HPDE6-E6E7 (cell line): ENCODE data around the gene OR4C6.

Experiments
- DNase-seq: peaks from one replicate; pipeline ENCODE4 v3.0.0; 2011; ENCODE audit warnings: missing footprints; ENCODE audit errors: extremely low spot score

Gene OR4C6

DNA sequence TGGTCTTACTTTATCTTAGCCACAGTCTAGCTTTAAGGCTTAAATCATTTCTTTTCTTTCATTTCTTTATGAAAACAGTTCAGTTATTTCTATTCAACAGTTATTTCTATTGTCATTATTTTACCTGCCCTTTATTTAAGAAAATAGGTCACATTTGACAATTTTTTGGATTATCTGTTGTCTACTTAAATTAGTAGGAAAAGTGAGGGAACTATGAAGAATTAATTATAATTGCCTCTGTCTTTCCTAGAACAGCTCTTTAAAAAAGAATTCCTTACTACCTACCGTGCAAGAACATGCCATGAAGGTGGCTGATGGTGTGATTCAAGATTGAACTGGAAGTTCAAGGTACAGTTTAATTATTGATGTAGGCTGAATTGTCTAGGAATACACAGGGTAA is at the start of gene OR4C6:
TSS of gene OR4C6 (plus strand) at position 301 of the 400 bp plus-strand sequence. CDS start 2,966 bp downstream, outside the sequence.
- DNase-seq = no peak

DNA sequence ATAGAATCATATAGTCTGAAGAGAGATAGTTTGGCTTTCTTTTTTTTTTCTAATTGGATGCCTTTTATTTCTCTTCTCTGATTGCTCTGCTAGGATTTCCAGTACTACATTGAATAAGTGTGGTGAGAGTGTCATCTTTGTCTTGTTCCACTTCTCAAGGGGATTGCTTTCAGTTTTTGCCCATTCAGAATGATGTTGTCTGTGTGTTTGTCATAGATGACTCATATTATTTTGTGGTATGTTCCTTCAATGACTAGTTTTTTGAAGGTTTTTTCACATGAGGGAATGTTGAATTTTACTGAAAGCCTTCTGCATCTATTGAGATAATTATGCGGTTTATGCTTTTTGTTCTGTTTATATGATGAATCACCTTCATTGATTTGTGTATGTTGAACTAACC is 37.5 kb upstream of the OR4C6 start:
- DNase-seq = no peak

DNA sequence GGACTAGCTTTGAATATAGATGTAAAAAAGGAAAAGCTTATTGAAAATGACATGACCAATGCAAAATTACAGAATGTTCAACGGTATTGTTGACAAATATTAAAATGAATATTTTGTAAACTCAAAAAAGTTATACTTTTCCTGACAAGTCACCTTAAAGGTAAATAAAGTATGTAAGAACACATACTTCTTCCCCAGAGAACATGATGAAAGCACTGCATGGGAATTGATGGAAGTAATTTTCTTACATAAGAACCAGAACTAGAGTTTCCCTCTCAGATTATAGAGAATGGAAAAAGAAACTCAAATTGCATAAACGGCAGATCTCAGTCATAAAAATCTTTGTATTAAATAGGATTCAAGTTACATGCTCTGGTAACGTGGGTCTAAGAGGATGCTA is 27.2 kb upstream of the OR4C6 start, which contains the start of gene OR4P4:
TSS of gene OR4P4 (plus strand) at position 301 of the 400 bp plus-strand sequence.
- DNase-seq = no peak

DNA sequence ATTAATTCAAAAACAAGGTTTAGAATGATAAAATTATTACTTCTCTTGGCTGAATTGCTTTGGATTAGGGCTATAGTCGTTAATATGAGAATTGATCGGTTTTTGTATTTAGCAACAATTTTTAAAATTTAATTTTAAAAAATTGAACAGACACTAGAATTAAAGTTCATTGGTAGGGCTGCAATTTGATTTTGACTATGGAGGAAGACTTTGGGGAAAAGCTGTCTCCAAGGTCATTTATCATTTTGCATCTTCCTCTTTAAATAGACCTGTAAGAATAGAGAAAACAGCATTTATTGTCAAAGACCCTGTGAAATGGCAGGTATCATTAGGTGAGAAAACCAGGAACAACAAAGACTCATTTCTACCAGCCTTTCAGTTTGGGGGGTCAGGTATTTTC is 14.0 kb upstream of the OR4C6 start, which contains the start of gene OR4S2:
TSS of gene OR4S2 (plus strand) at position 301 of the 400 bp plus-strand sequence. CDS start 2,577 bp downstream, outside the sequence.
- DNase-seq = no peak

DNA sequence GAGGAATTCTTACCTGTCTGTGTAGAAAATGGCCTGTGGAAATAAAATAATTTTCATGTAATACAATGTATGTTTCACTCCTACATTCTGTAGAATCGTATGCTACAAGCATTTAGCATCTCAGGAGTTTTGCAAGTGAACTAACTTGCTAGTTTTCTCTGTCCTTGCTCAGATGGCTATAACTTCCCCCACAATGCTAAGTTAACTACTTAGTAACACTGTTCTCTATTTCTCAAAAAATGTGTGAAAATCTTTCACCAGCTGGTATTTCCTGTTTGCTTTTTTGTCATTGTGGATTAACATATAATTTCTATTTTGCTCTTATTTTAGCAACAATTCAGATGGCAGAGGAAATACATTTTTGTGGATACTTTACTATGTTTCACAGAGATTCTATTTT is 9.4 kb upstream of the OR4C6 start:
- DNase-seq = no peak

DNA sequence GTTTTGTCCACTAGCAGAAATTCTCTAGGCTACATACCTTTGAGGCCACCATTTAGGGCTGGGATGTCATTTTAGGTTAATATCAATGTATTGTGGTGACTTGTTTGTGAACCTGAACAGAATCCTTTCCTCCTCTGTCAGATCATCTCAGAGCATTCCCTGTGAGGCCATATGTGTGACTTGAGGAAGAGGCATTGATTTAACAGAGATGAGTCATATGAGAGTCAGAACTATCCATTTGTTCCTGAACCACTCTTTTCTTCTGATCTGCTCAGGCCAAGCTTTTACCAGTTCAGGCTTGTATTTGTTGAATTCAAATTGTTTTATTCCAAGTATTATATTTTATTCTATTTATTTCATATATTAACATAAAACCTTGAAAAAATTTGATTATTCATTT is 6.9 kb upstream of the OR4C6 start:
- no peak for DNase-seq

DNA sequence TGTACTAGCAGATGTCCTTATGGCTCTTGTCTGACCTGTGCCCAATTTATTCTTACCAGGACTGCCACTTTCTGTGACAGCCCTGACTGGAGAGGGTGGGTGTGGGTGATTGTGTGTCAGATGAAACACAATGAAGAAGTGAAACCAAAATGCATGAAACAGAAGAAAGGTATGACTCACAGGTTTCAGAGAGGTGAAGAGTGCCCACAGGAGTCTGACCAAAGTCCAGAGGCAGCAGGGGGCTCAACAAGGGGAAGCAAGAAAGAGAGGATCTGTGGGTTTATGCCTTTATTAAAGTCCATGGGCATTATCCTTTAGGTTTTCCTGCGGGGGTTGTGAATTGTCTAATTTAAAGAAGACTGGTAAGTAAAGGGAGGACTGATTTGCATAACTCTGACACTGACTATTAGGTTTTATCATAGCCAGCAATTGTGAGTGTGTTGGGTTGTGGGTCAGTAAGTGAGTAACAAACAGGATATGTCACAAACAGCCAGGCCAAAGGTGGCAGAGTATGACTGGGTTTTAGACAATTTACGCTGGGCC is 3.9 kb upstream of the OR4C6 start:
- no peak for DNase-seq

DNA sequence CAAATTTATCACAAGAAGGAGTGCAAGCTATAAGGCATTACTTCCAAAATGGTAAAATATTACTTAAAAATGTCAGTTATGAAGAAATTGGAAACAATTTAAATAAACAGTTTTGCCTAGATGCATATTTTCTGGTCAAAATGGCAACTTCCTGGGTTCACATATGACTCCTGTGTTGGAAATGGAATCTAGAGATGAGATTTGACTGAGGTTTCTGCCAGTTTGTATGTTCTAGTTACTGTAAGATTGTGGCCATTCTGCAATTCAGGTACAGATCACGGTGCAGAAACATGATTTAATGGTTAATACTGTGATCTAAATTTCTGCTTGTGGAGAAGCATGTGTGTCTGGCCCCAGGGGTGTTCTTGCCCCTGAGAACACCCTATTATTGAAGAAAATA is 3.4 kb upstream of the OR4C6 start:
- DNase-seq = no peak

DNA sequence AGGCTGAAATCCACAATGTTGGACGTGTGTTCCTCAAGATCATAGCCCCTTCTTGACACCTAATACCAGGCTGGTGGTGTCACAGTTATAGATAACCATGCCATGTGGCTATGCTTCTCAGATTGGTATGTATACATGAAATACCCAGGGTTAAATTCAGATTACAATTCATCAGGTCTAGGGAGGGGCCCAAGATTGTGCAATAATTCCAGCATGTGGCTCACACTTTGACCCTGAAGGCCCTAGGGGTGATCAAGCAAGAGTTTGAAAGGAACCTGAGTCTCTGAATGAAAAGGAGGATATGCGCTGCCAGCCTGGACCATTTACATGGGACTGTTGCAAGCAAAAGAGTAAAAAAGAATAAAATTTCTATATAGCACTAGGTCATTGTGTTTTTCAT is 7.4 kb downstream of the OR4C6 start:
- DNase-seq = no peak

DNA sequence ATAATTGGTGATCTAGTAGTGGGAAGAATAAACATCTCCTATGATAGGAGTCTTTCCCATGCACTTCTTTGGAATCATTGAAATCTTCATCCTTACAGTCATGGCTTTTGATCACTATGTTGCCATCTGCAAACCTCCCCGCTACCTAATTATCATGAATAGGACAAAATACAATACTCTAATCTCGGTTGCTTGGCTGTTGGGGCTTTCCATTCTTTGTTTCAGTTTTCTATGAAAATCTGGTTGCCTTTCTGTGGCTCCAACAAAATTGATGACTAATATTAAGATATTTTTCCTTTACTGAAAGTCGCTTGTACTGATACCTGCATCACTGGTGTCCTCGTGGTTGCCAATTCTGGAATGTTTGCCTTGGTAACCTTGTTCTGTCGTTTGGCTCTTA is 11.9 kb downstream of the OR4C6 start:
- DNase-seq = no peak

DNA sequence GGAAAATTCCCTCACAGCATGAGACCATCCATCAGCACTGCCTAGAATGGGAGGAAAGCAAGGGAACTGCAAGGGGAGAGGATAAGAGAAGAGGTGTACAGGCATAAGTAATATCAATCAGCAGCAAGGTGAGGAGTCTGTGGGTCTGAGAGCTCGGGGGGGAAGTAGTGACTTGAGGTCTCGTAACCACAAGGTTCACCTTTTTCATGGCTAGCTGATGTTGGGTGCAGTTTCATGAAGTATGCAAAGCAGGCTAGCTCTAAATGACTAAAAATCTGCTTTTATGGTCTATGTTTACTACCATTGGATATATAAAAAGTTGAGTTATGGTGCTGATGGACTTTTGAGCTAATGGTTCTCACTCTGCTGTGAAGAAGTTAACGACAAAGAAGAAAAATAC is 35.8 kb downstream of the OR4C6 start:
- DNase-seq = no peak

DNA sequence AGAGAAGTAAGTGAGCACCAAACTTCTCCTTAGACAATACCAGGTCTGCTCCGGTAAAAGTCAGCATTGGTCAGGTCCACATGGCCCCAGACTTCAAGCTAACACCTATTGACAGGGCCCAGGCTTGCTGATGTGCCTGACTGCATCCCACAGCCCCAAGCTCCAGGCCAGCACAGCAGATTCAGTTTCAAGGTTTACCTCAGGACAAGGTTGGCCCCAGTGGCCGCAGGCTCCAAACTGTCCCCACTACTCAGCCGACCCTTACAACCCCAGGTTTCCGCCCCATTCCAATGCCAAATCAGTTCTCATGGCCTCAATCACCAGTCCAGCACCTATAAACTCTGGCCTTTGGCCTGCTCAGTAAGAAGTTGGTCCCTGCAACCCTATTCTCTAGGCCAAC is 39.4 kb downstream of the OR4C6 start:
- no peak for DNase-seq

DNA sequence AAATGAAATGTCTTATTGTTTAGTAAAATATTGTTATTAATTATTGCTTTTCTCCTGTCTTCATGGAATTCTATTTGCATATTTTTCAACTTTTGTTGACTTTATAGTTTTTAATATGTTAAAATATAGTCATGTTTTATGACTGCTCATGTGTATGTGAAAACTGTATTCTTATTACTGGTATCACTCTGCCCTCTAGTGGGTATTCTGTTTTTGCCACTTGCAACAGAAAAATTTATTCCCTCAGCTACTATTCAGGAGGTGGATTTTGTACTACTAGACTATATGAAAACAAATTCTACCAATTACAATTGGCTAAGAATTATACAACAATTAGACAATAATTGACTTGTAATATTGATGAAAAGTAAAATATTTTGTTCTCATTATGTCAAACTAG is 45.0 kb downstream of the OR4C6 start:
- DNase-seq = no peak

DNA sequence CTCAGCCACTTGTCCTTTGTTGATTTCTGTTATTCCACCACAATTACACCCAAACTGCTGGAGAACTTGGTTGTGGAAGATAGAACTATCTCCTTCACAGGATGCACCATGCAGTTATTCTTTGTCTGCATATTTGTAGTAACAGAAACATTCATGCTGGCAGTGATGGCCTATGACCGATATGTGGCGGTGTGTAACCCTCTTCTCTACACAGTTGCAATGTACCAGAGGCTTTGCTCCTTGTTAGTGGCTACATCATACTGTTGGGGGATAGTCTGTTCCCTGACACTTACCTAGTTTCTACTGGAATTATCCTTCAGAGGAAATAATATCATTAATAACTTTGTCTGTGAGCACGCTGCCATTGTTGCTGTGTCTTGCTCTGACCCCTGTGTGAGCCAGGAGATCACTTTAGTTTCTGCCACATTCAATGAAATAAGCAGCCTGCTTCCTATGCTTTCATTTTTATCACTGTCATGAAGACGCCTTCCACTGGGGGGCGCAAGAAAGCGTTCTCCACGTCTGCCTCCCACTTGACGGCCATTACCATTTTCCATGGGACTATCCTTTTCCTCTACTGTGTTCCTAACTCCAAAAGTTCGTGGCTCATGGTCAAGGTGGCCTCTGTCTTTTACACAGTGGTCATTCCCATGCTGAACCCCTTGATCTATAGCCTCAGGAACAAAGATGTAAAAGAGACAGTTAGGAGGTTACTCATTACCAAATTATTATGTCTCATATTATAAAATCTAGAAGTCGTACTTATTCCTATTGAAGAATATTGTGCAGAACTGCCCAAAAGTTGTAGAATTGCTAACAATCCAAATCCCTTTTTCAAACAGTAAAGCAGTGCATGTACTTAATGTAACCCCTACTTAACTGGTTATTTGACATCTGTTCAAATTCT is 53.2 kb downstream of the OR4C6 start:
- no peak for DNase-seq
